ENCODE data around the gene TBC1D22A.

Gene TBC1D22A

DNA sequence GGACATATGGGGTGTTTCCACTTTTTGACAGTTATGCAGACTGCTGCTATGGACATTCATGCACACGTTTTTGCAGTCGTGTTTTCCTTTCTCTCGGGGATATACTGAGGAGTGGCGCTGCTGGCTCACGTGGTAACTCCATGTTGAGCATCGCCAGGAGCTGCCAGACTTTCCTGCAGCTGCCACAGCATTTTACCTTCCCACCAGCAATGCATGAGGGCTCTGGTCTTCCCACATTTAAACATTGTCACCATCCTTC is 95.4 kb downstream of the TBC1D22A start:
- TF ChIP-seq, protein P1, sequence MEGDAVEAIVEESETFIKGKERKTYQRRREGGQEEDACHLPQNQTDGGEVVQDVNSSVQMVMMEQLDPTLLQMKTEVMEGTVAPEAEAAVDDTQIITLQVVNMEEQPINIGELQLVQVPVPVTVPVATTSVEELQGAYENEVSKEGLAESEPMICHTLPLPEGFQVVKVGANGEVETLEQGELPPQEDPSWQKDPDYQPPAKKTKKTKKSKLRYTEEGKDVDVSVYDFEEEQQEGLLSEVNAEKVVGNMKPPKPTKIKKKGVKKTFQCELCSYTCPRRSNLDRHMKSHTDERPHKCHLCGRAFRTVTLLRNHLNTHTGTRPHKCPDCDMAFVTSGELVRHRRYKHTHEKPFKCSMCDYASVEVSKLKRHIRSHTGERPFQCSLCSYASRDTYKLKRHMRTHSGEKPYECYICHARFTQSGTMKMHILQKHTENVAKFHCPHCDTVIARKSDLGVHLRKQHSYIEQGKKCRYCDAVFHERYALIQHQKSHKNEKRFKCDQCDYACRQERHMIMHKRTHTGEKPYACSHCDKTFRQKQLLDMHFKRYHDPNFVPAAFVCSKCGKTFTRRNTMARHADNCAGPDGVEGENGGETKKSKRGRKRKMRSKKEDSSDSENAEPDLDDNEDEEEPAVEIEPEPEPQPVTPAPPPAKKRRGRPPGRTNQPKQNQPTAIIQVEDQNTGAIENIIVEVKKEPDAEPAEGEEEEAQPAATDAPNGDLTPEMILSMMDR (IDR thresholded peaks at IDR 0.05; ENCODE audit: low read length, missing control alignments): no peak
- H3K4me3 ChIP-seq (replicated peaks; ENCODE audit: low read depth, low read length): no peak overlapping the region
- DNase-seq (ENCODE audit: low read depth): no peak

DNA sequence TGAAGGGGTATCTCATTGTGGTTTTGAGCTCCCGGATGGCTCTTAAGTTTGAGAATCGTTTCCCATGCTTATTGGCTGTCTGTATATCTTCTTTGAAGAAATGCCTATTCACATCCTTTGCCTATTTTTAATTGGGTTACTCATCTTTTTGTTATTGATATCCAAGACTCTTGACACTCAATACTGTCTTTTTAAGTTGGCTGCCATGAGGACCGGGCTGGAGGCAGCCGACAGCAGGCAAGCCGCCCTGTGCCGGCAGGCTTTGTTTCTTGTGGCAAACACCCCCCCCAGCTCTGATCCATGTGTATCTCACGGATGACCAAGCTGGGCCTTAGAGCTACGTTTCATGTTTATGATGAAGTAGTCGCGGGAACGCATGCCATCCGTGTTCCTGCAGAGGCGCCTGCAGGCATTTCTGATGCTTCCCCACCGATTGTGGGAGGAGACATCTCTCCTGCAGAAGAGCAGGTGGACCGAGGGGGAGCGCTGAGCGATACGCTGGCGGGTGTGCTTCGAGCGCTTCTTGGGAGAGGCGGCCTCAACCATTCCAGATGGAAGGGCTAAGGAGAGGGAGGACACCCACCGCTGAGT is 95.8 kb downstream of the TBC1D22A start:
- TF ChIP-seq, protein P1 (IDR thresholded peaks at IDR 0.05; ENCODE audit: low read length, missing control alignments): no peak
- DNase-seq (ENCODE audit: low read depth): no peak
- no peak overlapping the region for H3K4me3 ChIP-seq (replicated peaks; ENCODE audit: low read depth, low read length)

DNA sequence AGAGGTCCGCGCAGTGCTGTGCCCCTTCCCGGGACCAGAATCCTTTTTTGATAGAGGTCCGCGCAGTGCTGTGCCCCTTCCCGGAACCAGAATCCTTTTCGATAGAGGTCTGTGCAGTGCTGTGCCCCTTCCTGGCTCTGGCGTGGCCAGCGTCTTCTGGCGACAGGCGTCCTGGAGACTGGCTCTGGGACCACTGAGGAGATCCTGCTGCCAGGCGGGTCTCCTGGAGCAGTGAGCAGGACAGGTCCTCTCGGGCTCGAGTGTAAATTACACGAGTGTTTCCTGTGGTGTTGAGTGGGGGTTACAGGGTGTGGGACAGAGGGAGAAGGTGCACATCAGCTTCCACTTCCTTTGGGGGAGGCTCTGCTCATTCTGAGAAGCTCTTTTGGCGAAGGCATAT is 98.1 kb downstream of the TBC1D22A start:
- no peak overlapping the region for H3K4me3 ChIP-seq (replicated peaks; ENCODE audit: low read depth, low read length)
- no peak for DNase-seq (ENCODE audit: low read depth)
- TF ChIP-seq, protein P1 (IDR thresholded peaks at IDR 0.05; ENCODE audit: low read length, missing control alignments): no peak

DNA sequence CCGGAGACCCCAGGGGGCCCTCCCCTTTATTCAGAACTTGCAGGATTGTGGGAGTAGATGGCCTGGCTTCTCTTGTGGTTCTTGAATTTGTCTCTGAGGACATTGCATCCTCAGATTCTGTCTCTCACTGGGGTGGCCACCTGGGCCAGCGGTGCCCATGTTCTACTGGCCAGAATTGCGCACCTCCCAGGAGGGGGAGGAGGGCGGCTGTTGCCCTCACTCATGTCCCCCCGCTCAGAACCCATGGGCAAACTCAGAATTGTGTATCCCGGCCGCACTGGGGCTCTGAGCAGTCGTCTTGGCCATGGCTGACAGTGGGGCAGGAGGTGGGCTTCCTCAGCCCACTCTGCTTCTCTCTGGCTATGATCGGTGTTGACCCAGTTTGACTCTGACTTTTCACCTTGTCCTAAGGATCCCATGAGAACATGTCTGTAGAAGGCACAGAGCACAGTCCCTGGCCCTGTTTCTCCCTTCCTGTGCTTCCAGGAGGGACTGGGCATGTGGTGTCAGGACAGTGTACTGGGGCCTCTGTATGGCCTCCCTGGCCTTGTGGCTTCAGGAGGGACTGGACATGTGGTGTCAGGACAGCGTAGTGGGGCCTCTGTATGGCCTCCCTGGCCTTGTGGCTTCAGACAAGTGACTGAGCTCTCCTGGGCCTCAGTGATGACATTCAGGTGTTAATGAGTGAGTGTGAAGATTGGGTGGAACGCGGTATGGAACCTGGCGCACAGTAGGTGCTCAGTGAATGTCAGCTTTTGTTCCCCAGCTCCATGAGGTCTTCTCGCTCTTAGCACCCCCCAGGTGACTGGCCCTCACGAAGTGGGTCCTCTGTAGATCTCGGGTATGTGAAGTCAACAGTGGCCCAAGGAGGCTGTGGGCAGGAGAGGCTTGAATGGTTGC is 99.3 kb downstream of the TBC1D22A start:
- no peak for DNase-seq (ENCODE audit: low read depth)
- H3K4me3 ChIP-seq (replicated peaks; ENCODE audit: low read depth, low read length): no peak overlapping the region
- TF ChIP-seq, protein P1 (IDR thresholded peaks at IDR 0.05; ENCODE audit: low read length, missing control alignments): no peak

DNA sequence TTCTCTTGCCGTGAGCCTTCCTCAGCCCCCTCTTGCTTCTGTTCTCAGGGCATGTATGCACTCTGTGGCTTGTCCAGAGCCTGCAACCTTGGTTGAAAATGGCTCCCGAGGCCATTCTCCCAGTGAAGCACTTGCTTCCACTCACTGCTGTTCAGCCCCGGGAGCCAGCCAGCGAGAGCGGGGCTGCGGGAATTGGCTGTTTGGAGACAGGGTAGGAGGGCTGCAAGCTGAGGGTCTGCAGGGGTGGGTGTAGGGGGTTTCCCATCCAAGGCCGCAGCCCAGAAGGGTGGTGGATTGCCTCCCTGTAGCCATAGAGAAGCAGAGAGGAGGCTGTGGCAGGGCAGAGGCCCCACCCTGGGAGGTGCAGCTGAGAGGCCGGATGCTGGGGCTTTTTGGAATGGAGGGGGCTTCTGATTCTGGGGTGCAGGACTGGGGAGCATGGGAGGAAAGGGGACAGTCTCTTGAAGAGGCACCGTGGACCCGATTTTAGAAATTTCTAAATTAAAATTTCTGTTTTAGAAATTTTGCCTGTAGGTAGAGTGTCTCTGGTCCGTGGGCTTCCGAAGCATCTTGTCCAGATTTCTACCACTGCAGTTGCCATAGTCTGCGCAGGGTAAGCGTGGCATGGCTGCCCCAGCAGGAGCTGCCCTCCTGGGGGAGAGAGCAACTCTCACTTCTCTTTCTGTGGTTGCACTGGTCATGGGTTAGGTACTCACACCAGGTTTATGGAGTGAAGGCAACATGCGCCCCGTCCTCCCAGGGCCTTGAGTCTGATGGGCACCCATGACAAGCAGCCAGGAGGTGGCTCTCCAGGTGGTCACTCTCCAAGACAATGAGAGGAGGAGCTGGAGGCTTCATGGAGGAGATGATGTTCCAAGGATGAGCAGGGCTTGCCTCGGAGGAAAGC is 100.2 kb downstream of the TBC1D22A start:
- H3K4me3 ChIP-seq (replicated peaks; ENCODE audit: low read depth, low read length): no peak overlapping the region
- no peak for DNase-seq (ENCODE audit: low read depth)

DNA sequence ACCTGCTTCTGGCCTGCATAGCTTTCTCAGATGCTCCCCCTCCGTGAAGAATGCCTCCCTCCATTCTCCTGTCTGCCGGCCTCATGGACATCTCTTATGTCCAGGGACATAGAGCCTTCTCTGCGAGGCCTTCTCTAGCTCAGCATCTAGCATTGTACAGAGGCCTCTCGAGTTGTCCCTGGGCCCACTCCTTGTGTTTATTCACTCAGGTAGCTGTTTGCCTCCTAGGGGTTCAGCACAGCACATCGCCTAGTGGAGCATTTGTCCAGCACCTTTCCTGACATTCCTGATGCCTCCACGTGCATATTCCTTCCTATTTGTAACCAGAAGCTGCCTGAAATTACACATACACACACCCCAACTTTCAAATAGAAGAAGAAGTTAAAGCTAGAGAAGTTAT is 101.3 kb downstream of the TBC1D22A start:
- TF ChIP-seq, protein P1 (IDR thresholded peaks at IDR 0.05; ENCODE audit: low read length, missing control alignments): no peak
- no peak for DNase-seq (ENCODE audit: low read depth)

More for the DNA sequence above, 100.2 kb downstream of the TBC1D22A start:
- TF ChIP-seq, protein P1 (IDR thresholded peaks at IDR 0.05; ENCODE audit: low read length, missing control alignments): no peak

More for the DNA sequence above, 101.3 kb downstream of the TBC1D22A start:
- H3K4me3 ChIP-seq (replicated peaks; ENCODE audit: low read depth, low read length): no peak overlapping the region
